HG03196 (cell line): ENCODE results near the gene EMID1.
"Not testable (repeated sequence)": the region's sequence is repeated elsewhere in the genome, so short reads cannot be mapped to it uniquely, and the experiment has no call there.

Source experiments
- ATAC-seq: cut with Tn5 transposase; IDR thresholded peaks from one replicate; pipeline ENCODE4 v1.9.1; 2021; ENCODE audit not compliant: unreplicated experiment

Gene EMID1

DNA sequence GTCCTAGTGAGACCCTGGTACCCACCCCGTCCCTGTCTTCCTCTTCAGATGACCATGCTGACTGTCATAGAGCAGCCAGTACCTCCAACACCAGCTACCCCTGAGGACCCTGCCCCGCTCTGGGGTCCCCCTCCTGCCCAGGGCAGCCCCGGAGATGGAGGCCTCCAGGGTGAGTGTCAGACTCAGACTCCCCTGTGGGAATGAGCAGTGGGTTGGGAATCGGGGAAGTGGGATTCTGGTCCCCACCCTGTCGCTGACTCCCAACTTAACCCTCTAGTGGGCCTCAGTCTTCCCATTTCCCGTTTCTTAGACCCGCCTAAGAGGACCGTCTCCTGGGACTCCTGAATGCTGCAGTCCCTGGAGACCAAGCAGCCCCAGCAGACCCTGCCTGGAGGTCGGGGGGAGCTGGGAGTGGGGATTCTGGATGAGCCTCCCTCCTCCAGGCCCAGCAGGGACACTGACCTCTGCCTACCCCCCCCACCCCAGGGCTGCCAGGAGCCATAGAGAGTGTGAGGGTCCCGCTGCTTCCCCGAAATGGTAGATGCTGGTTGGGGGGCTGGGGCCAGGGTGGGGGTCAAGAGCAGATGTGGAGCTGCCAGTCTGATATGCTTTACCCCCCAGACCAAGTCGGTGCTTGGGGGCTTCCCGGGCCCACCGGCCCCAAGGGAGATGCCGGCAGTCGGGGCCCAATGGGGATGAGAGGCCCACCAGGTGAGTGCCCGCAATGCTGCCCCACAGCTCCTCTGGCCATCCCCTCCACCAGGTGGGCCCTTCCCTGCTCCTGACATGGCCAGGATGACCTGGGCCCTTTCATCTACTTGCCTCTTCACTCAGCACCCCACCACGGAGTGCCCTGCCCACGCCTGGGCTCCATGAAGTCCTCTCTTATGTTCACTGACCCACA lies 25.5 kb downstream of the EMID1 start:
- ATAC-seq: no peak

DNA sequence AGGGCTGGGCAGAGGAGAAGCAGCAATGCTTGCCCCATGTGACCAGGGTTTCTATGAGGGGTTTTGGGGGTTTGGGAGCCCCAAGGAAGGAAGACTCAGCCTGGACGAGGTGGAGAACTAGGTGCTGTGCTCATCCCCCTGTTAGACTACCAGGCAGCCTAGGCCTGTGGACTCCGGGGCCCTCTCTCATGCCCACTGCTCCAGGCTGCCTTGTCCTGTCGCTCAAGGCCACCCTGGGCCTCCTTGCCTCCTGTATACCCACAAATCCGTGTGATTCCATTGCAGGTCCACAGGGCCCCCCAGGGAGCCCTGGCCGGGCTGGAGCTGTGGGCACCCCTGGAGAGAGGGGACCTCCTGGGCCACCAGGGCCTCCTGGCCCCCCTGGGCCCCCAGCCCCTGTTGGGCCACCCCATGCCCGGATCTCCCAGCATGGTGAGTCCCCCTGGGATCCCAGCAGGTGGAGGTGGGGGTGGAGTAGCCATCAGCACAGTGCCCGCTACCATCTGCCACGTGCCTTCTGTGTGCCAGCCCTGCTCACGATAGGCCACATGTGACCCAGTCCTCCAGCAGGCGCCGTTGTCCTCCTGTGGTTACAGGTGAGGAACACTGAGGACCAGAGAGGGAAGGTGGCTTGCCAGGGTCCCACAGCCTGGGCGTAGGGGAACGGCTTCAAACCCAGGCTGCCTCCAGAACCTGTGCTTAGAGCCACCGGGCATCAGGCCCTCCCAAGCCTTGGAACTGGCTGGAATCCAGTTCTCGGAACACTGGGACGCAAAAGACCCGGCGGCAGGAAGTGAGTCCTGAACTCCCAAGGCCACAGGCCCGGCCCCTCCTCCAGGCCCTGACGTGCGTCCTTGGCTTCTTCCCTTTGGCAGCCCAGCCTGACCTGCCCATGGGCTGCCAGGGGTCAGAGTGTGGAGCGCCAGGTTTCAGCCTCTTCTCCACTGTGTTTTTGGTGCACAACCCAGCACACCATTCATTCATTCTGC lies 26.6 kb downstream of the EMID1 start:
- no peak for ATAC-seq

DNA sequence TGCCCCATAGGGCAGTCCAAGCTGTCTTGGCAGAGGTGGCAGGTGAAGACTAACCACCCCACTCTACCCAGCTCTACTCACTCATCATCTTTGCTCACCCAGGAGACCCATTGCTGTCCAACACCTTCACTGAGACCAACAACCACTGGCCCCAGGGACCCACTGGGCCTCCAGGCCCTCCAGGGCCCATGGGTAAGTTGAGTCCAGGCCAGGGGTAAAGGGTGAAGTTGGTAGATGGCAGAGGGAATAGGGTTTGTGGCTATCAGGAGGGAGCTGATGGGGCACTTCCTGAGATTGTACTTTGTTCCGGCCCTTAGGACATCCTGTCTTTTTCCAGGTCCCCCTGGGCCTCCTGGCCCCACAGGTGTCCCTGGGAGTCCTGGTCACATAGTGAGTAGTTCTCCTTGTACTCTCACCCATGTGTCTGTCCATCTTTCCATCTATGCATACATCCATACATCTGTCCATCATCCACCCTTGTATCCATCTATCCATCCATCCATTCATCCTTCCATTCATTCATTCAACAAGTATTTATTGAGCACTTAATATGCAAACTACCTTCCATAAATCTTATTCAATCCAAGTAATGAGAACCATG lies 27.7 kb downstream of the EMID1 start:
- no peak for ATAC-seq

DNA sequence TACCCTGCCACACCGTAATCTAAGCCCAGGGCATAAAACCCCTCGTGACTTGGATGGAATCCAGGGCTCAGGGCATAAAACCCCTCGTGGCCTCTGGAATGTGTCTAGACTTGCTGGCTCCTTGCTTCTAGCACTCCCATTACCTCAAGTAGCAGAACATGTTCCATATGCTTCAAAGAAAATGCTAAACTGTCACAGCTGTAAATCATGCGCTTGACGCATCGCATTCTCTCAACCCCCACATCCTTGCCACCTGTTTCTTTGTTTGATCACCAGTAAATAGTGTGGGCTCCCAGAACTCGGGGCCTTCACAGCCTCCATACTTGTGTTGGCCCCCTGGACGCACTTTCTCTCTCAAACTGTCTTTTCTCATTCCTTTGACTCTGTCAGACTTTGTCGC lies 34.8 kb downstream of the EMID1 start:
- ATAC-seq: not testable (repeated sequence)

DNA sequence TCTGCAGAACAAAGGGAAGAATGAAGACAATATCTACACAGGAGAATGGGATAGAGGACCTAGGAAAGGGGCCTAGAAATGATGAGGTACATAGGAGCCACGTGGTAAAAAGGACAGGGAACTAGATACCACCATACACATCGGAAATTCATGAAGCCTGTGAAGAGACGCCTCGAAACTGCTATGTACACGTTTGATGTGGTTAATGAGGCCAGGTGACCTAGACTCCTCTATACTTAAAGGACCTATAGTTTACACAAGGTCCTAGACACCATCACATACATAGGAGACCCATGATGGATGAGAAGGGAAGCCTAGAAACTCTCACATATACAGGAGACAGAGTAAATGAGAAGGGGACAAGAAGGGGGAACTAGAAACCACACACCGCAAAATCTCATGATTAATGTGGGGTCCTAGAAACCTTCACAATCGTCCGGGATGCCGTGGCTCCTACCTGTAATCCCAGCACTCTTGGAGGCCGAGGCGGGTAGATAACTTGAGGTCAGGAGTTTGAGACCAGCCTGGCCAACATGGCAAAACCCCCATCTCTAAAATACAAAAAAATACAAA lies 38.3 kb downstream of the EMID1 start:
- no peak for ATAC-seq

DNA sequence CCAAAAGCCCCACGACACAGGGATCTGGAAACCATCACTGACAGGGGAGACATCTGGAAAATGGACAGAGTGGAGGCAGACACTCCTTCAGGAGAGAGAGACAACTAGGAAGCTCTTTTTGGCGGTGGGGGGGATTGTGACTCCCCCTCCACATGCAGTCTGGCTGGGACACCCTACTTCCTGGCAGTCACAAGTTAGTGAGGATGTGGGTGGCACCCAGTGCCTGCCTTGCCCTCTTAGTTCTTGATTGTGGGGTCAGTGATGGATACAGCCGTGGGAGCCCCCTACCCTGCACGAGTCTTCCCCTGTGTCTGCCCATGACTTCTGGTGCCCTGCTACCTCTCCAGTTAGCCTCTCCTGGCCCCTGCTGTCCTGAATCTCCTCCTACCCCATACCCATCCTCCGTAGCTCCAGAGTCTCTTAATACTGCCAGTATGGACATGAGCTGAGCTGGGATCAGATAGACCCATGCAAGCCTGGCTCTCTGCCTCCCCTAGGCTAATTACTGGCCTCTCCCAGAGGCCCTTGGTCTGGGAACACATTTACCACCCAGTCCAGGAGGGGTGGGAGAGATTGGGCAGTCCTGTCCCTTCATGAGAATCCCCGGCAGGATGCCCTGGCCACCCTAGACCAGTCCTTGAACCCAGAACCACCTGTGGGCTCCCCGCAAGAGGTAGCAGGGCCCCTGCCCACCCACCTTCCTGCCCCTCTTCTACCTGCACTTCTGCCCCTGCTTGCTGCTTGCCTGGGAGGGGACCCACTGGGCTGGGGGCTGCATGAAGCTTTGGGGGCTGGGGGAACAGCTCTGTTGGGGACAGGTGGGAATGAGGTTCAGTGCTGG lies 39.3 kb downstream of the EMID1 start:
- ATAC-seq: no peak

DNA sequence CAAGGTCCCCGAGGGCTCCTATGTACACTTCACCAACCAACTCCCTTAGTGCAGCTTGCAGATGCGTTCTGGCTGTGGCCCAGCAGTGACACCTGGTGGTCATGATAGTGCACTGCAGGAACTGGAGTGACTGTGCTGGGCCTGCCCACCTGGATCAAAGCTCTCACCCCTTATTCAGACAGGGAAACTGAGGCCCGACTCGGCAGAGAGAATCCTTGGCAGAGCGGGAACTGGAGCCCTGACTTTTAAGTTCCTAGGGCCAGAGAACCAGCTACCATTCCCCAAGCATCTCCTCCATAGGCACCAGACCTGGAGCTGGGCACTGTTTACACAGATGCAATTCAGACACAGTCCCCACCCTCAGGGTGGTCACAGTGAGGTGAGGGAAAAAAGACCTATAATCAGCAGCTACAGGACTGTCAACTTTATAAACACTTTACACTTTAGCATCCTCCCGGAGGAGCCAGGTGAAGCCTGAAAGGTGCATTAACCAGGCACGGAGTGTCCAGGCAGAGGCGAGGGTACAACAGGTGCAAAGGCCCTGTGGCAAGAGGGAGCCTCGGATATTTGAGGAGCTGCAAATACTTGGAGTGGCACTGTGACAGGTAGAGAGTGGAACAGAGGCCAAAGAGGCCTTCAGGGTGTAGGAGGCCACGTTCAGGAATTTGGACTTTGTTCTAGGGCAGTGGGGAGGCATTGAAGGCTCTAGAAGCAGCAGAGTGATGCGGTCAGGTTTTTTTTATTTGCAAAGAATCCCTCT lies 40.1 kb downstream of the EMID1 start:
- no peak for ATAC-seq

DNA sequence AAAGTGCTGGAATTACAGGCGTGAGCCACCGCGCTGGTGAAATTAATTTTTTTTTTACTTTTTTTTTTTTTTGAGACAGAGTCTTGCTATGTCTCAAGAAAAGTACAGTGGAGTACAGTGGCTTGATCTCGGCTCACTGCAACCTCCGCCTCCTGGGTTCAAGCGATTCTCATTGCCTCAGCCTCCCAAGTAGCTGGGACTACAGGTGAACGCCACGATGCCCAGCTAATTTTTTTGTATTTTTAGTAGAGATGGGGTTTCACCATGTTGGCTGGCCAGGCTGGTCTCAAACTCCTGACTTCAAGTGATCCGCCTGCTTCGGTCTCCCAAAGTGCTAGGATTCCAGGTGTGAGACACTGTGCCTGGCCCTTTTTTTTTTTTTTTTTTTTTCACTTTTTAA lies 42.2 kb downstream of the EMID1 start:
- ATAC-seq: not testable (repeated sequence)

DNA sequence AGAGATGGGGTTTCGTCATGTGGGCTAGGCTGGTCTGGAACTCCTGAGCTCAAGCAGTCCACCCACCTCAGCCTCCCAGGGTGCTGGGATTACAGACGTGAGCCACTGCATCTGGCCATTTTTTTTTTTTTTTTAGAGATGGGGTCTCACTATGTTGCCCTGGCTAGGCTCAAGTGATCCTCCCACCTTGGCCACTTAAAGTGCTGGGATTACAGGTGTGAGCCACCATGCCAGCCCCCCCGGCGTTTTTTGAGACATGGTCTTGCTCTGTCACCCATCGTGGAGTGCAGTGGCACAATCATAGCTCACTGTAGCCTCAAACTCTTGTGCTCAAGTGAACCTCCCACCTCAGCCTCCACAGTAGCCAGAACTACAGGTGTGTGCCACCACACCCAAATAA lies 45.6 kb downstream of the EMID1 start:
- ATAC-seq: no peak

DNA sequence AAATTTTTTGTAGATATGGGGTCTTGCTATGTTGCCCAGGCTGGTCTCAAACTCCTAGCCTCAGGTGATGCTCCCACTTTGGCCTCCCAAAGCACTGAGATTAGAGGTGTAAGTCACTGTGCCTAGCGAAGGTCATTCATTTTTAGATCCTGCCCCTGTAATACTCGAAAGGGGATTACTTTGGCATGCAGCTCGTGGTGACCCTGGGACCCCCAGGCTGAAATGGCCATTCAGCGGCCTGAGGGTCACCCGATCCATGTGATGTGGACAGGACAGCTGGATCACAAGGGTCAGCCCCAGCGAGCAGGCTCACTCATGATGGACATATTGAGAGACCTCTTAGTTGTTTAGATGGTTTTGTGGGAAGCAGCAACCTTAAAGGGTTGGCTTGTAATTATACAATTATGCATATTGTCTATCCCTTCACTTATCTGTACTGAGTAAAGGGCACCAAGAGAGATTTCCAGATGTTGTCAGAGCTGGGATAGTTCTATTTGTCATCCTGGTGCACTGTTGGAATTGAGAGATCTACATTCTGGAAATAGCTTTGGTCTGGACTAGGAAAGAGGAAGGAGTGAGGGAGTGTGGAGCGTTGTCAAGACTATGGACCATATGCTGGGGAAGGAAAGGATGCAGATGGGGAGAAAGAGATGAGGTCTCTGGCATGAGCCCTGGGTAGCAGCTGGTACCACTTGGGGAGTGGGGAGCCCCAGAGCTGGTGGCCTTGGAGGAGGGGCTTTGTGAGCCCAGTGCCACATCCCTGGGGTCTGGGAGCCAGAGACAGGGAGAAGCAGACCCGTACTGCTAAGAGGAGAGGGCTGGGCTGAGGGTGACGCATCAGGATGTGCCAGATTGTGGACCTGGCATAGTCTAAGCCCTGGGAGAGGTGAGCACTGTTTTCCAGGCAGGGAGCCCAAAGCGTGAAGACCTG lies 46.5 kb downstream of the EMID1 start:
- ATAC-seq: no peak

DNA sequence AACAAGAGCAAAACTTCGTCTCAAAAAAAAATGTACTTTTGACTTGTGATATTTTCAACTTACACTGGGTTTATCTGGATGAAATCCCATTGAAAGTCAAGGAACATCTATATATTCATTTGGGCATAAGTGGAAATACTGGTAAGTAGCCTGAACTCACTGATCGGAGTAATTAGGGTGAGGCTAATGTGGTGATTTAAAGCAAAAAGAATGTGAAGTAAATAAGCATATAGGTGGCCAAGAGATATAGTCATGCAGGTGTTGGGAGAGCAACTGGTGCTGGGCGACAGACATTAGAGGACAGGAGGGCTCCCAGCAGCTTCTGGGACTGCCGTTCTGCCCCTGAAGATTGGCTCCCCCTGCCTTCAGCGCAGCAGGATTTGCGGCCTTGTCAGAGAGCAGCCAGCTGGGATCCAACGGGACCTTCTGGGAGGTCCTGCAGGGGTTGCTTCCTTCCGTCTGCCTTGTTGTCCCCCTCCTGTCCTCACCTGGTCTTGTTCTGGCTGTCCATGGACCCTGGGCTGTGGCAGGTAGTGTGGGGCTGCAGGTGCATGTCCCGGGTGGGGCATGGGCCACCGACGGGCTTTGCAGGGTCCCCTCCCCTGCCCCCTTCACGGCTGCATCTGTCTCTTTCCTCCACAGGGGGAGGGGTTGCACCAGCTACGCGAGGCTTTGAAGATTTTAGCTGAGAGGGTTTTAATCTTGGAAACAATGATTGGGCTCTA lies 48.0 kb downstream of the EMID1 start:
- no peak for ATAC-seq

DNA sequence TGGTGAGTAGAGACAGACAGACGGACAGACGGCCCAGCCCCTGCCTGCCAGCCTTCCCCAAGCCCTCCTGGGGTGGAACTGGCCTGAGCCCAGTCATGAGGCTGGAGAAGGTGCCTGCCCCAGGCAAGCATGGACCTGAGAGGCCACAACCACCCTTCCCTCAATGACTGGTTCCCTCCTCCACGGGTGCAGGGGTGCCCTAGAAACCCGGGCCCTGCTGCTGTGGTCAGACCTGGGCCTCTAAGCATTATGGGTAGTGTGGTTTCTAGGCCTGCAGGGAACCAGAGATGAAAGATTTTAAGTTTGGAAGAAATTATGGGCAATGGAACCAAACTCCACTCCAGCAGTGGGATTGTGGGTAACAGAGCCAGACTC lies 48.6 kb downstream of the EMID1 start:
- ATAC-seq: no peak

DNA sequence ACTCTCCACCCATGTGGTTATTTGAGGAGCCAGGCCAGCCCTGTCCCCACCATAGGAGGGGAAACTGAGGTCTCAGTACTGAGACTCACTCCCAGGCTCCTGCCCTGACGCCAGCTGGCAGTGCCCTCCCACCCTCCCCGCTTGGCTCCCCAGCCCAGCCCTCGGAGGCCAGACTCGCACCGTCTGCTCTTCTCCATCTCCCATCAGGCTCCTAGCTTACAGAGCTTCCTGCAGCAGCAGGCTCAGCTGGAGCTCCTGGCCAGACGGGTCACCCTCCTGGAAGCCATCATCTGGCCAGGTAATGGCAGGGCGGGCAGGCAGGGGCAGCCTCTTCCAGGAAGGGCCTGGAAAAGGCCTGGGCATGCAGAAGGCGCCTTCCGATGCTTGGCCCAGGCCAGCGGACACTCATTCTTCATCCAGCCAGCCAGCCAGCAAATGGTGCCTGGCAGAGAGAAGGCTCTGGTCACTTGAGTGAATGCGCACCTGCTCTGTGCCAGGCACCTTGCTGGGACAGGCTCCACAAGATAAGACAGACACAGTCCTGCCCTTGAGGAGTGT lies 49.4 kb downstream of the EMID1 start:
- no peak for ATAC-seq

DNA sequence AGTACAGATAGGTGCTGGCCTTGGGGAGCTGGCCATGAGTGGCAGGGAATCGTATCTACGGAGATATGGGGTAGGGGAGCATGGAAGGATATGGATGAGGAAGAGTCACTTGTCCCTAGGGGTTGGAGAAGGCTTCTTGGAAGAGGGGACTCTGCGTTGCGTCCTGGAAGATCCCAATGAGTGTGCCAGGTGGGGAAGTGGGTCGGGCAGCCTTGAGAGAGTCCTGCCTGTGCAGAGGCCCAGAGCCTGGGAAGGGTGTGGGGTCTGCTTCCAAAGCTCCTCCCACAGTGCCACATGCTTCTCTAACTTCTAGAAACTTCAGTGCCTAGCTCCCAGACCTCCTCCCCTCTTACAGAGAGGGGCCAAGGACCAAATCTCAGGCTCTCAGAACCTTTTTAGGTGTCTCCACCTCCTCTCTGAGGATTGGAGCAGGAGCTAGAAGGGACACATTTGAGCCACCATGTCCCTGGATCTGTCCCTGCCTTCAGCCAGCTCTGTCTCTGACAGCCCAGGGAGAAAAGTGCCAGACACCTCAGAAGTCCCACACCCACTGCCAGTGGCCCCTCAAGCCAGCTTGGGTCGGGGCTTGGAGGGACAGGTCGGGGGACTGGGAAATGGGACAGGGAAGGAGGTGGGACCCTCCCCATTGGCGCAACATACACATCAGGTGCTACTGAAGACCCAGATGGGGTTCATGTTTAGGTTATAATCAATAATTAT lies 51.1 kb downstream of the EMID1 start:
- no peak for ATAC-seq

DNA sequence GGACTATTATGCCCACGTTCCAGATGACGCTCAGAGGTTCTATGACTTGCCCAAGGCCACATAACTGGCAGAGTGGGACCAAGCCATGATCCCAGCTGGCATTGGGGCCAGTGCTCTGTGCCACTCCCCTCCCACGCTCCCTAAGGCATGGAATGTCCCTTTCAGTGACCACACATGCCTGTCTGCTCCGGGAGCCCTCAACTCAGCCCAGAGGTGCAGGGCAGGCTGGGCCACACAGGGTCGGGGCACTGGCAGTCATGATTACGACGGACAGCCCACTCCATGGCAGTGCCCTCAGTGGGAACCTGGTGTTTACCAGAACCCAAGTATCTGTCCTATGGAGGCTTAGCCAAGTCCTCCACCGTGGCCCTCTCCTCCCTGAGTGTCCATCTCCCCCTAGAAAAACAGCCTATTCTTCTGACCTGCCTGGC lies 52.1 kb downstream of the EMID1 start:
- ATAC-seq: no peak

DNA sequence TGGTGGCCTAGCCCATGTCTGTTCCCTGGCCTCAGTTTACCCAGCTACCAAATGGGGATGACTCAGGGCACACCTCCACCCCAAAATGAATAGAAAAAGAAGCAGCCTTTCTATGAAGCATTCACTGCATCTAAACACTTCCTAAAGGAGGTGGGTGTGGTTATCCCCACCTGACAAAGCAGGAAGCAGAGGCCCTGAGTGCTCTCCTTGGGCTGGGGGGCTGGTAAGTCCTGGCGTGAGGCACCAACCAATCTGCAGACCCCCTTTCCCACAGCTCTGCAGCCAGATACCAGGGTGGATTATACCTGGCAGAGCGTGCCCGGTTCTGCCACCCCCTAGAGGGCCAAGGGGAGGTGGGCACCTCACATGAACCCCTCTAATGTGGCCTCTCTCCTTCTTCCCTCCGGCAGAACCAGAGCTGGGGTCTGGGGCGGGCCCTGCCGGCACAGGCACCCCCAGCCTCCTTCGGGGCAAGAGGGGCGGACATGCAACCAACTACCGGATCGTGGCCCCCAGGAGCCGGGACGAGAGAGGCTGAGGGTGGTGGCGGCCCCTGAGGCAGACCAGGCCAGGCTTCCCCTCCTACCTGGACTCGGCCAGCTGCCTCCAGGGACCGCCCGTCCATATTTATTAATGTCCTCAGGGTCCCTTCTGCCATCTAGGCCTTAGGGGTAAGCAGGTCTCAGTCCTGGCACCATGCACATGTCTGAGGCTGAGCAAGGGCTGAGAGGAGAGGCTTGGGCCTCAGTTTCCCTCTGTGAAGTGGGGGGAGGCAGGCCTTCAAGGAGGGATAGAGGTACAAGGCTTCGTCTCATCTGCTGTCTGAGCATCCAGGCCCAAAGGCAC lies 52.9 kb downstream of the EMID1 start:
- no peak for ATAC-seq
